Nephron progenitor cell (in vitro differentiated cells): ENCODE data around the gene USF2.

Experiments used
- DNase-seq: peaks from one replicate; pipeline ENCODE4 v3.0.0; 2021
- H3K27ac Mint-ChIP-seq: 2 replicates; pipeline ENCODE4 v1.8.0; 2021; ENCODE audit warnings: mild to moderate bottlenecking, moderate library complexity, mixed read lengths
- H3K27me3 Mint-ChIP-seq: 2 replicates; pipeline ENCODE4 v1.8.0; 2021; ENCODE audit warnings: mild to moderate bottlenecking, low read depth, mixed read lengths; ENCODE audit not compliant: poor library complexity
- H3K36me3 Mint-ChIP-seq: 2 replicates; pipeline ENCODE4 v1.8.0; 2021; ENCODE audit warnings: low read depth, mixed read lengths
- H3K4me1 Mint-ChIP-seq: 2 replicates; pipeline ENCODE4 v1.8.0; 2021; ENCODE audit warnings: mixed read lengths
- H3K4me3 Mint-ChIP-seq: 2 replicates; pipeline ENCODE4 v1.8.0; 2021; ENCODE audit warnings: mild to moderate bottlenecking, moderate library complexity, mixed read lengths
- H3K9me3 Mint-ChIP-seq: 2 replicates; pipeline ENCODE4 v1.8.0; 2021; ENCODE audit warnings: mild to moderate bottlenecking, moderate library complexity, mixed read lengths
- CTCF ChIP-seq: fragments of 200-600 bp; sonication (generic); IDR thresholded peaks from 2 replicates; pipeline ENCODE4 v1.5.0; 2021; ENCODE audit warnings: antibody characterized with exemption

Gene USF2

DNA sequence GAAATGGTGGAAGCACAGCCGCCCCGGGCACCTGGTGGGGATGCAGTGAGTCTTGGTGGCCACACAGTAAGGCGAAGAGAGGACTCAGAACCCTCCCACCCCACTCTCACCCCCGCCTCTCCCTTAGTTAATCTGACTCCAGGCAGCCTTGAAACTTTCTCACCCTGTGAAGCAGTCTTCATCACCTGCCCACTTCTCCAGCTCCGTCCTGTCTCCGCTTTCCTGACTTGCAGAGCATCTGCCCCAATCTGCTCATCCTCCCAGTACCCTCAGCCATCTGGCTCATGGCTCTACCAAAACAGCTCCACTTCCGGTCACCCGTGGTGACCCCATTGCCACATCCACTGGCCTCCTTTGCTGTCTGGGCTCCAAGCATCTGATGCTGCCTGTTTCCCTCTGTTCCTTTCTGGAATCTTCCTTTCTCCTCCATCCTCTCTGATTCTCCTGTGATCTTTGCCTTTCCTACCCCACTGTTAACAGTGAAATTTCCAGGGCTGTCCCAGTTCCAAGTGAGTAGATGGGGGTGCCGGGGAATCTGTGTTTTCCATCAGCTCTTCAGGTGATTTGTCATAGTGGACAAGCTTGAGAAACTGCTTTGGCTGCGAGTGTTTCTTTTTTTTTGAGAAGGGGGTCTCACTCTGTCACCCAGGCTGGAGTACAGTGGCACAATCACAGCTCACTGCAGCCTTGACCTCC lies 4.3 kb downstream of the USF2 start:
- Mint-ChIP-seq H3K36me3 (peaks cover 52% of the 10 kb centered on the region), H3K9me3 (no peaks in the 10 kb centered on the region), H3K27ac (no peak overlapping the region), H3K27me3 (no peaks in the 10 kb centered on the region), H3K4me3 (peak overlapping the region; percentile 37), H3K4me1 (peaks cover 26% of the 10 kb centered on the region)
- no peak for DNase-seq
- TF ChIP-seq CTCF = no peak

DNA sequence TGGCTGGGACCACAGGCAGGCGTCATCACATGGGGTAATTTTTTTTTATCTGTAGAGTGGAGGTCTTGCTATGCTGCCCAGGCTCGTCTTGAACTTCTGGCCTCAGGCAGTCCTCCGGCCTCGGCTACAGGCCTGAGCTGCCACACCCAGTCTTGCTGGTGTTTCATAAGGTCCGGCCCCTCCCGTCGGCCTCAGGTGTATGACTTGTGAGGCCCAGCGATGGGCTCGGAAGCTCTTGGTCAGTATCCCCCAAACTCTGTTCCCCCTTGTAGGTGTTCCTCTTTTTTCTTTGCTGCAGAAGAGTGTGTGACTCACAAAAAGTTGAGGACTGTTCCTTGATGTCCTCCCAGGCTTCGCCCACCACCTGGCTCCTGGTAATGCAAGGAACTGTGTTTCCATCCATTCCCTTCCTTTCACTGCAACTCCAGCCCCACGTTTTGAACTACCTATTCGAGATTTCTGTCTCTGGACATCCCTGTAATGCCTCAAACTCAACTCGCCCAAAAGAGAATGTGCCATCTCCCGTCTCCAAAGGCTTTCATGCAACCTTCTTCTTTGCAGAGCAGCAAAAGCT lies 5.0 kb downstream of the USF2 start:
- Mint-ChIP-seq H3K9me3 (no peaks in the 10 kb centered on the region), H3K4me1 (peaks cover 26% of the 10 kb centered on the region), H3K4me3 (no peak overlapping the region), H3K36me3 (peaks cover 52% of the 10 kb centered on the region), H3K27ac (peak overlapping the region; percentile 94), H3K27me3 (no peaks in the 10 kb centered on the region)
- TF ChIP-seq CTCF = no peak
- no peak for DNase-seq

- H3K27me3 Mint-ChIP-seq = no peaks in the 10 kb centered on the region
- H3K27ac Mint-ChIP-seq = peak overlapping the region; percentile 94
- no peak for DNase-seq
- H3K4me1 Mint-ChIP-seq = peaks cover 28% of the 10 kb centered on the region
- peaks cover 52% of the 10 kb centered on the region for H3K36me3 Mint-ChIP-seq
- no peak overlapping the region for H3K4me3 Mint-ChIP-seq
- no peaks in the 10 kb centered on the region for H3K9me3 Mint-ChIP-seq
- no peak for TF ChIP-seq CTCF
These were observed 5.6 kb downstream of the USF2 start for GRCh38 chr19:35274323-35274722.

DNA sequence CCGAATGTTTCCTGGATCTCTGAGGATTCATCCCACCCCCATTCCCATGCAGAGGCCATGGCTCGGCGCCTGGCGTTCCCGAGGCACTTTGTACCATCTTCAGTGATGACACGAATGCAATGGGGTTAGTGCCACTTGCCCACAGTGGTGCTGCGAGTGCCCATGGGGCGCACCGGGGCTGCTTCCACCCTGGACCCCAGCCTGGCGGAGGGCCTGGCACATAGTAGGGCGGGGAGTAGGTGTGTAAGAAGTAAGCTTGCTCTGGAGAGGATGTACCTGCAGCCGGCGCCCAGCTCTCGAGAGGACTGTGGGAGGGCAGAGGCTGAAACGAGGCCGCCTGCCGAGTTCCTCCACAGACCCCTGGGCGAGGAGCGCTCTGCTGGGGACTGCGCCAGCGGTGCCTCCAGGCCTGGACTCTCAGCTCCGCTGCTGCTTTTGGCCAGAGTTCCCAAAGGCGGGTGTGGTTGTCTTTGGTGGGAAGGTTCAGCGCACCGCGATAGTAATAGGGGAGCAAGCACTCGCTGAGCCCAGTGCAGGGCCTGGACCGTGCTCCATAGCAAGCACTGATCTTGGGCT lies 8.0 kb downstream of the USF2 start:
- TF ChIP-seq CTCF = no peak
- no peak overlapping the region for H3K4me3 Mint-ChIP-seq
- H3K4me1 Mint-ChIP-seq = peaks cover 37% of the 10 kb centered on the region
- no peak for DNase-seq
- H3K27ac Mint-ChIP-seq = peak overlapping the region; percentile 85
- no peaks in the 10 kb centered on the region for H3K9me3 Mint-ChIP-seq
- H3K27me3 Mint-ChIP-seq = no peaks in the 10 kb centered on the region
- H3K36me3 Mint-ChIP-seq = peaks cover 35% of the 10 kb centered on the region

- Mint-ChIP-seq H3K4me3 (no peak overlapping the region), H3K4me1 (peaks cover 38% of the 10 kb centered on the region), H3K27me3 (peaks cover 7% of the 10 kb centered on the region), H3K36me3 (peaks cover 24% of the 10 kb centered on the region), H3K27ac (no peak overlapping the region), H3K9me3 (no peaks in the 10 kb centered on the region)
- DNase-seq = no peak
- TF ChIP-seq CTCF = no peak
These were observed 10.0 kb downstream of the USF2 start for GRCh38 chr19:35278578-35279284.
